Measurements from ENCODE around the gene C9orf72. TPM values are rescaled to one million over a fixed set of nuclear protein-coding genes. Genes with fewer than 3 reads are reported as not detected.

C9orf72 gene
- total and polyA plus RNA-seq, 2 of the 13 experiments (the other 11 are each of a cell fraction or from before 2014, with no cell fraction given) = 3.1 to 5.9 TPM

GRCh38 chr9:27572566-27572917, 739 bp downstream of the C9orf72 start:
- Histone ChIP-seq H3K79me2 (ENCODE audit: insufficient read depth, low read length) (no peaks in the 10 kb centered on the region), H3K4me2 (ENCODE audit: low read depth, low read length) (peak overlapping the region; percentile 98), H3K27me3 (ENCODE audit: control insufficient read depth in 1 of 2, insufficient read depth in 2 of 2, low read length in 2 of 2) (no peaks in the 10 kb centered on the region; a peak in 1 of 5 replicates), H3K9me3 (ENCODE audit: low read length) (no peaks in the 10 kb centered on the region), H3K36me3 (replicated peaks in 1 of 2; ENCODE audit: control insufficient read depth in 1 of 2, insufficient read depth in 2 of 2, low read length in 2 of 2) (no peaks in the 10 kb centered on the region; a peak in 1 of 5 replicates), H3K27ac (ENCODE audit: extremely low read length, insufficient read depth, low read length) (peak overlapping the region; percentile 60), H2AFZ (ENCODE audit: low read length) (peak overlapping the region; percentile 3), H4K20me1 (ENCODE audit: insufficient read depth, low read length) (no peaks in the 10 kb centered on the region), H3K4me1 (ENCODE audit: insufficient read depth, low read length) (peaks cover 55% of the 10 kb centered on the region), H3K9ac (ENCODE audit: insufficient read depth, low read depth, low read length) (peak overlapping the region; percentile 73; the same call in 1 of the 2 replicates), H3K4me3 (replicated peaks in 1 of 3; ENCODE audit: insufficient read depth in 1 of 3, low read depth in 2 of 3, low read length in 3 of 3) (peak overlapping the region; percentile 47 to 79 (median 60))
- TF ChIP-seq HDAC1 (CRISPR knock-in tag; IDR thresholded peaks at IDR 0.05) = 0 out of 2 replicates have a peak, but pooled peaks have one; percentile 33
- TF ChIP-seq ZNF24 (IDR thresholded peaks at IDR 0.05) = no peak
- TF ChIP-seq MXI1 (IDR thresholded peaks at IDR 0.05; ENCODE audit: borderline replicate concordance, low read depth, low read length) = no peak
- TF ChIP-seq ASH2L (IDR thresholded peaks at IDR 0.05; ENCODE audit: insufficient read length, low read depth, low read length) = peak; percentile 2
- TF ChIP-seq ELF3 (CRISPR knock-in tag; IDR thresholded peaks at IDR 0.05) = no peak
- TF ChIP-seq ZNF780A (CRISPR knock-in tag; IDR thresholded peaks at IDR 0.05) = no peak
- TF ChIP-seq FOXO4 (CRISPR knock-in tag; conservative IDR thresholded peaks at IDR 0.05) = 0 out of 2 replicates have a peak, but pooled peaks have one; percentile 11
- TF ChIP-seq TEAD2 (CRISPR knock-in tag; IDR thresholded peaks at IDR 0.05) = no peak
- in situ Hi-C loops (cut with HindIII; ENCODE audit: extremely low pct_ligation_motif_present, low pct_unique_long_range_greater_than_20kb) = no loop called here
- peak; percentile 45 for ATAC-seq
- POLR2A ChIA-PET = no interaction called here
- peak; percentile 34 for FAIRE-seq
- TSS peak; percentile 73 for BruUV-seq (replicated peaks)
- CTCF ChIA-PET (ENCODE audit: low intra/inter-chr PET ratio, low total read pairs) = no interaction called here
- WGBS (ENCODE audit: low lambda C conversion rate) = 4% methylated on average over 4 of the region's 6 CpGs
- peak; percentile 30 for DNase-seq (ENCODE audit: low spot score)
- intact Hi-C loops (cut with micrococcal nuclease; ENCODE audit: unreplicated experiment) = no loop called here

- in situ Hi-C loops (cut with HindIII; ENCODE audit: extremely low pct_ligation_motif_present, low pct_unique_long_range_greater_than_20kb) (no loop called here), intact Hi-C loops (cut with micrococcal nuclease; ENCODE audit: unreplicated experiment) (no loop called here)
- no peaks in the 10 kb centered on the region for H3K9me3 ChIP-seq (ENCODE audit: low read length)
- H3K79me2 ChIP-seq (ENCODE audit: insufficient read depth, low read length) = no peaks in the 10 kb centered on the region
- peak overlapping the region; percentile 23; the same call in 1 of the 2 replicates for H3K9ac ChIP-seq (ENCODE audit: insufficient read depth, low read depth, low read length)
- H3K36me3 ChIP-seq (replicated peaks in 1 of 2; ENCODE audit: control insufficient read depth in 1 of 2, insufficient read depth in 2 of 2, low read length in 2 of 2) = no peaks in the 10 kb centered on the region; a peak in 1 of 5 replicates
- ATAC-seq = no peak
- H3K27ac ChIP-seq (ENCODE audit: extremely low read length, insufficient read depth, low read length) = no peak overlapping the region
- DNase-seq (ENCODE audit: low spot score) = no peak
- no peaks in the 10 kb centered on the region; a peak in 1 of 5 replicates for H3K27me3 ChIP-seq (ENCODE audit: control insufficient read depth in 1 of 2, insufficient read depth in 2 of 2, low read length in 2 of 2)
- no peaks in the 10 kb centered on the region for H4K20me1 ChIP-seq (ENCODE audit: insufficient read depth, low read length)
- peak overlapping the region; percentile 47 to 79 (median 60); a peak in 5 of 6 replicates for H3K4me3 ChIP-seq (replicated peaks in 1 of 3; ENCODE audit: insufficient read depth in 1 of 3, low read depth in 2 of 3, low read length in 3 of 3)
- FAIRE-seq = no peak
- CTCF ChIA-PET (ENCODE audit: low intra/inter-chr PET ratio, low total read pairs) = no interaction called here
- no TSS peak for BruUV-seq (replicated peaks)
- H3K4me2 ChIP-seq (ENCODE audit: low read depth, low read length) = peak overlapping the region; percentile 98
- TF ChIP-seq CREB1 (IDR thresholded peaks at IDR 0.05) (0 out of 2 replicates have a peak, but pooled peaks have one; percentile 25), CREB1 (CRISPR knock-in tag; IDR thresholded peaks at IDR 0.05) (no peak), CREM (IDR thresholded peaks at IDR 0.05) (no peak), CREM (CRISPR knock-in tag; IDR thresholded peaks at IDR 0.05) (no peak)
- H2AFZ ChIP-seq (ENCODE audit: low read length) = no peak overlapping the region
- 0% methylated on average over 3 of the region's 3 CpGs for WGBS (ENCODE audit: low lambda C conversion rate)
- peaks cover 60% of the 10 kb centered on the region for H3K4me1 ChIP-seq (ENCODE audit: insufficient read depth, low read length)
- POLR2A ChIA-PET = no interaction called here
These were observed 1.2 kb downstream of the C9orf72 start for GRCh38 chr9:27572061-27572460.

All from HepG2 (cell line).